Measurements from ENCODE around the gene MRPL34.
A peak's percentile ranks its signal among the peaks of the same experiment; 100 is the strongest.
"Not testable (repeated sequence)": the region's sequence is repeated elsewhere in the genome, so short reads cannot be mapped to it uniquely, and the experiment has no call there.

The MRPL34 gene

DNA sequence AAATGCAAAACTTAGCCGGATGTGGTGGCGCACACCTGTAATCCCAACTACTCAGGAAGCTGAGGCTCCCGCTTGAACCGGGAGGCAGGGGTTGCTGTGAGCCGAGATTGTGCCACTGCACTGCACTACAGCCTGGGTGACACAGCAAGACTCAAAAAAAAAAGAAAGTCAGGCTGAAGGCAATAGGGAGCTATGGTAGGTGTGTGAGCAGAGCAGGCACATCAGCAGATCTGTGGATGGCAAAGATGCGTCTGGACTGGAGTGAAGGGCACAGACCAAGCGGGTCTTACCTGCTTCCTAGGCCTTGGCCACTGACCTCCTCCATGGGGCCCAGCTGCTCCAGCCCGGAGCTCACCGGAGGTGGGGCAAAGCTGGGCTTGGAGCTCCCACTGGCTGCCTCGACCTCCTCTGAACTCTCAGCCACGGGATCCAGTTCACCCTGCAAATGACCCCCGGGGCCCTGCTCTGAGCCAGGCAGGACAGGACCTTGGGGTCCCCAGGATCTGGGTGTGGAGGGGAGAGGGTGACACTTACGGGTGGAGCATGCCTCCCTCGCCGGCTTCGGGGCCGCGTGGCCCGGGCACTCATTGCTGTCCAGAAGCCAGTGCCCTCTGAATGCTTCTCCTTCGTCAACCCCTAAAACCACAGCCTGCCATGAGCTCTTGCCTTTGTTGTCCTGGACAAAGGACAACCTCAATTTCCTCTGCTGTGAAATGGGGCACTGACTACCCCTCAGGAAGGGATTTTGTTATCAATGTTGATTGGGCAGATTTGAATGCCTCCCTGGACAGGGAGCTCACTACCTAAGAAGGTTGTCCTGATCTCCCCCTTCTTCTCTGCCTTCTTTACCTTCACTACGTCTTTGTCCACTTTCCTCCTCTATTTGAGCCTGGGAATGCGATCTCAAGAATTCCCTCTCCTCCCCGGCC is 41.7 kb upstream of the MRPL34 start:
- DNase-seq (ENCODE audit: insufficient read length, low spot score) (no peak), FAIRE-seq (no peak)
- TF ChIP-seq, protein P1, sequence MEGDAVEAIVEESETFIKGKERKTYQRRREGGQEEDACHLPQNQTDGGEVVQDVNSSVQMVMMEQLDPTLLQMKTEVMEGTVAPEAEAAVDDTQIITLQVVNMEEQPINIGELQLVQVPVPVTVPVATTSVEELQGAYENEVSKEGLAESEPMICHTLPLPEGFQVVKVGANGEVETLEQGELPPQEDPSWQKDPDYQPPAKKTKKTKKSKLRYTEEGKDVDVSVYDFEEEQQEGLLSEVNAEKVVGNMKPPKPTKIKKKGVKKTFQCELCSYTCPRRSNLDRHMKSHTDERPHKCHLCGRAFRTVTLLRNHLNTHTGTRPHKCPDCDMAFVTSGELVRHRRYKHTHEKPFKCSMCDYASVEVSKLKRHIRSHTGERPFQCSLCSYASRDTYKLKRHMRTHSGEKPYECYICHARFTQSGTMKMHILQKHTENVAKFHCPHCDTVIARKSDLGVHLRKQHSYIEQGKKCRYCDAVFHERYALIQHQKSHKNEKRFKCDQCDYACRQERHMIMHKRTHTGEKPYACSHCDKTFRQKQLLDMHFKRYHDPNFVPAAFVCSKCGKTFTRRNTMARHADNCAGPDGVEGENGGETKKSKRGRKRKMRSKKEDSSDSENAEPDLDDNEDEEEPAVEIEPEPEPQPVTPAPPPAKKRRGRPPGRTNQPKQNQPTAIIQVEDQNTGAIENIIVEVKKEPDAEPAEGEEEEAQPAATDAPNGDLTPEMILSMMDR (IDR thresholded peaks at IDR 0.05; ENCODE audit: insufficient read depth, missing control alignments), result no peak

- DNase-seq (ENCODE audit: insufficient read length, low spot score), result no peak
- TF ChIP-seq, protein P1 (IDR thresholded peaks at IDR 0.05; ENCODE audit: insufficient read depth, missing control alignments), result no peak
- FAIRE-seq, result no peak
Measured at GRCh38 chr19:17264641-17264979, 41.1 kb upstream of the MRPL34 start, which contains the start of gene USHBP1. TSS of gene USHBP1 (minus strand) at chr19:17264745. CDS start at chr19:17264299, 446 bp downstream.

- no peak for FAIRE-seq
- TF ChIP-seq, protein P1 (IDR thresholded peaks at IDR 0.05; ENCODE audit: insufficient read depth, missing control alignments), result no peak
- no peak for DNase-seq (ENCODE audit: insufficient read length, low spot score)
Measured at GRCh38 chr19:17266026-17266425, 39.6 kb upstream of the MRPL34 start.

DNA sequence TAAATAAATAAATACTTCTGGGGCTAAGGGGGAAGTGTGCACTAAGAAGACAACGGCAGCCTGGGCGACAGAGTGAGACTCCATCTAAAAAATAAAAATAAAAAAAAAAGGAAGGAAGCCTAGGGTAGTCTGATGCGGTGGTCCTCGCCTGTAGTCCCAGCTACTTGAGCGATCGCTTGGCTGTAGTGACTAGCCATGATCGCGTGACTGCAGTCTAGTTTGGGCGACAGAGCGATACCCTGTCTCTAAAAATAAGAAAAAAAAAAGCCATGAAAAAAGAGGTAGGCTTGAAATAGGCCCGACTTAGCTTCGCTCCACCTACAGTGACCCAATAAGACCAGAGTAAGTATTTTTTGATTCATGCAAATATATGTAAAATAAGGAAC is 39.1 kb upstream of the MRPL34 start:
- FAIRE-seq, result no peak
- no peak for DNase-seq (ENCODE audit: insufficient read length, low spot score)

GRCh38 chr19:17266975-17267788 is 38.5 kb upstream of the MRPL34 start, which contains the start of gene BABAM1:
TSS of gene BABAM1 (plus strand) at chr19:17267443. CDS start at chr19:17268807, 1,364 bp downstream.
- TF ChIP-seq, protein P1 (IDR thresholded peaks at IDR 0.05; ENCODE audit: insufficient read depth, missing control alignments), result no peak
- DNase-seq (ENCODE audit: insufficient read length, low spot score) (peak; percentile 92), FAIRE-seq (no peak)

More for the DNA sequence above, 39.1 kb upstream of the MRPL34 start:
- TF ChIP-seq, protein P1 (IDR thresholded peaks at IDR 0.05; ENCODE audit: insufficient read depth, missing control alignments), result no peak

GRCh38 chr19:17268754-17269153 is 36.9 kb upstream of the MRPL34 start:
- TF ChIP-seq, protein P1 (IDR thresholded peaks at IDR 0.05; ENCODE audit: insufficient read depth, missing control alignments), result no peak

GRCh38 chr19:17274892-17275291 is 30.8 kb upstream of the MRPL34 start:
- FAIRE-seq; DNase-seq (ENCODE audit: insufficient read length, low spot score): not testable (repeated sequence)

More at GRCh38 chr19:17268754-17269153, 36.9 kb upstream of the MRPL34 start:
- FAIRE-seq, result no peak
- no peak for DNase-seq (ENCODE audit: insufficient read length, low spot score)
